Colonic mucosa (tissue), 4 donors: ENCODE measurements around the gene EXOC3. TPM values are rescaled to one million over a fixed set of nuclear protein-coding genes. Genes with fewer than 3 reads are reported as not detected.
A peak's percentile ranks its signal among the peaks of the same experiment; 100 is the strongest.

Experiments
- DNase-seq: peaks from one replicate; pipeline ENCODE4 v3.0.0-alpha.2; 2020
- H3K27ac ChIP-seq: fragments of 200-600 bp; one replicate; pipeline ENCODE4 v1.8.0; 2021
- H3K27me3 ChIP-seq: fragments of 200-600 bp; one replicate; pipeline ENCODE4 v1.8.0; 2021
- H3K36me3 ChIP-seq: fragments of 200-600 bp; one replicate; pipeline ENCODE4 v1.8.0; 2021
- H3K4me1 ChIP-seq: fragments of 200-600 bp; one replicate; pipeline ENCODE4 v1.8.0; 2021; ENCODE audit warnings: mild to moderate bottlenecking
- H3K4me3 ChIP-seq: fragments of 200-600 bp; one replicate; pipeline ENCODE4 v1.8.0; 2021
- H3K9ac ChIP-seq, 2 donors: one replicate each; pipeline ENCODE4 v1.7.0; 2013; ENCODE audit warnings: control low read depth in 2 of 2, low read depth in 2 of 2, low read length in 2 of 2
- H3K9me3 ChIP-seq: fragments of 200-600 bp; one replicate; pipeline ENCODE4 v1.8.0; 2021
- CTCF ChIP-seq: fragments of 200-600 bp; IDR thresholded peaks from one replicate; pipeline ENCODE4 v1.8.0; 2022; ENCODE audit warnings: antibody characterized with exemption, mild to moderate bottlenecking
- intact Hi-C: fragments of 100-400 bp; cut with DNase I; formaldehyde crosslinking; loops from one replicate; pipeline ENCODE4 v1.14.1; 2022
- total RNA-seq, 2 donors: library from RNA; stranded (reverse); fragmentation: NEBNext Ultra II Directional in 1 of 2; extraction: Animal tissue kit (Norgen Biotek cat#: 25700) in 1 of 2; gene quantifications; one replicate each; pipeline ENCODE4 v1.2.1, GENCODE V29; 2021
- donor health status: healthy.
- donor health status: DM: no; HTN: no; CAD: no.
- donor health status: DM: no; HTN: no; CAD: no.

The EXOC3 gene
- total RNA-seq, 2 donors from 2014 or later, result 52.0 to 58.7 TPM

- intact Hi-C loops, result loop anchor here (5.0 to 10.0 kb wide), 2 partner anchors 168 to 445 kb away; partner anchors contain the start of genes BRD9, CEP72 and TRIP13
- peak; percentile 51 for TF ChIP-seq CTCF
Observed at GRCh38 chr5:446883-447263, 3.9 kb downstream of the EXOC3 start.

GRCh38 chr5:447501-447900, 4.5 kb downstream of the EXOC3 start:
- no peak overlapping the region for H3K4me3 ChIP-seq
- H3K27ac ChIP-seq, result no peak overlapping the region
- peaks cover 12% of the 10 kb centered on the region for H3K36me3 ChIP-seq
- no peaks in the 10 kb centered on the region for H3K9me3 ChIP-seq
- H3K9ac ChIP-seq, result no peak overlapping the region
- intact Hi-C loops, result loop anchor here (5.0 to 10.0 kb wide), 2 partner anchors 167 to 445 kb away; partner anchors contain the start of genes BRD9, CEP72 and TRIP13
- no peak for DNase-seq
- TF ChIP-seq CTCF, result no peak
- no peaks in the 10 kb centered on the region for H3K27me3 ChIP-seq
- H3K4me1 ChIP-seq, result no peaks in the 10 kb centered on the region

More at GRCh38 chr5:446883-447263, 3.9 kb downstream of the EXOC3 start:
- no peak overlapping the region for H3K9ac ChIP-seq
- DNase-seq, result no peak
- H3K4me1 ChIP-seq, result no peaks in the 10 kb centered on the region
- H3K36me3 ChIP-seq, result peaks cover 12% of the 10 kb centered on the region
- no peaks in the 10 kb centered on the region for H3K9me3 ChIP-seq
- no peak overlapping the region for H3K27ac ChIP-seq
- no peak overlapping the region for H3K4me3 ChIP-seq
- H3K27me3 ChIP-seq, result no peaks in the 10 kb centered on the region

- Histone ChIP-seq H3K9ac (no peak overlapping the region), H3K27ac (no peak overlapping the region), H3K36me3 (peaks cover 12% of the 10 kb centered on the region), H3K4me3 (no peak overlapping the region), H3K27me3 (no peaks in the 10 kb centered on the region), H3K4me1 (no peaks in the 10 kb centered on the region), H3K9me3 (no peaks in the 10 kb centered on the region)
- intact Hi-C loops, result loop anchor here (5.0 to 10.0 kb wide), 2 partner anchors 167 to 444 kb away; partner anchors contain the start of genes BRD9, CEP72 and TRIP13
- no peak for DNase-seq
- no peak for TF ChIP-seq CTCF
Observed at GRCh38 chr5:448061-448765, 5.2 kb downstream of the EXOC3 start.

GRCh38 chr5:448766-449090, 5.8 kb downstream of the EXOC3 start:
- H3K27ac ChIP-seq, result no peak overlapping the region
- intact Hi-C loops, result loop anchor here (5.0 to 10.0 kb wide), 2 partner anchors 166 to 444 kb away; partner anchors contain the start of genes BRD9, CEP72 and TRIP13
- no peaks in the 10 kb centered on the region for H3K4me1 ChIP-seq
- no peak for DNase-seq
- H3K36me3 ChIP-seq, result peaks cover 12% of the 10 kb centered on the region
- H3K4me3 ChIP-seq, result no peak overlapping the region
- no peak overlapping the region for H3K9ac ChIP-seq
- H3K9me3 ChIP-seq, result no peaks in the 10 kb centered on the region
- TF ChIP-seq CTCF, result no peak
- no peaks in the 10 kb centered on the region for H3K27me3 ChIP-seq

GRCh38 chr5:449151-449550, 6.2 kb downstream of the EXOC3 start:
- Histone ChIP-seq H3K9me3 (no peaks in the 10 kb centered on the region), H3K4me3 (no peak overlapping the region), H3K27me3 (no peaks in the 10 kb centered on the region), H3K27ac (no peak overlapping the region), H3K9ac (no peak overlapping the region), H3K36me3 (peaks cover 12% of the 10 kb centered on the region), H3K4me1 (no peaks in the 10 kb centered on the region)
- no peak for DNase-seq
- intact Hi-C loops, result loop anchor here (5.0 to 10.0 kb wide), 2 partner anchors 166 to 443 kb away; partner anchors contain the start of genes BRD9, CEP72 and TRIP13
- TF ChIP-seq CTCF, result no peak
